PC-3 (cell line): ENCODE results near the gene NRDE2. TPM values are rescaled to one million over a fixed set of nuclear protein-coding genes. Genes with fewer than 3 reads are reported as not detected.

Source experiments
- ATAC-seq: fragments of 200-7000 bp; cut with Tn5 transposase; 2 replicates; pipeline ENCODE4 v1.9.1; 2020; ENCODE audit warnings: mild to moderate bottlenecking, moderate library complexity
- BruUV-seq: library from RNA; stranded (reverse); fragments of 400-500 nt; replicated peaks from 2 replicates; lab custom pipeline; 2021; lab: Mats Ljungman, UMichigan
- CTCF ChIA-PET: fragments of 300-600 bp; sonication (Branson Sonifier 250); formaldehyde crosslinking; loops from one replicate; lab custom pipeline; 2022; ENCODE audit warnings: antibody characterized with exemption; lab: Charles Lee
- POLR2A ChIA-PET: fragments of 300-600 bp; sonication (Branson Sonifier 250); formaldehyde crosslinking; loops from one replicate; lab custom pipeline; 2022; ENCODE audit warnings: antibody characterized with exemption; ENCODE audit not compliant: unreplicated experiment; lab: Charles Lee
- DNase-seq: peaks from one replicate; pipeline ENCODE4 v3.0.0-alpha.2; 2015
- H2AFZ ChIP-seq: fragments of 300-600 bp; sonication (generic); 2 replicates; pipeline ENCODE4 v1.6.0; 2016; ENCODE audit warnings: antibody characterized with exemption, low read length
- H3F3A ChIP-seq: fragments of 300-600 bp; sonication (generic); one replicate; pipeline ENCODE4 v1.6.0; 2017; ENCODE audit warnings: antibody characterized with exemption, low read length, control low read depth, mild to moderate bottlenecking; ENCODE audit not compliant: unreplicated experiment
- H3K27ac ChIP-seq: fragments of 300-600 bp; sonication (generic); 2 replicates; pipeline ENCODE4 v1.5.1; 2016; ENCODE audit warnings: mild to moderate bottlenecking, low read length
- H3K27me3 ChIP-seq: fragments of 300-600 bp; sonication (generic); 2 replicates; pipeline ENCODE4 v1.6.1; 2016; ENCODE audit warnings: low read length, mixed read lengths
- H3K36me3 ChIP-seq: fragments of 300-600 bp; sonication (generic); 2 replicates; pipeline ENCODE4 v1.6.1; 2016; ENCODE audit warnings: low read depth, mixed run types, low read length, mixed read lengths
- H3K4me1 ChIP-seq: fragments of 300-600 bp; sonication (generic); 2 replicates; pipeline ENCODE4 v1.5.1; 2016; ENCODE audit warnings: low read length; ENCODE audit not compliant: insufficient read depth
- H3K4me2 ChIP-seq: fragments of 300-600 bp; sonication (generic); 2 replicates; pipeline ENCODE4 v1.6.0; 2016; ENCODE audit warnings: low read length
- H3K4me3 ChIP-seq: fragments of 300-600 bp; sonication (generic); 2 replicates; pipeline ENCODE4 v1.5.1; 2016; ENCODE audit warnings: mild to moderate bottlenecking, low read length, mixed read lengths
- H3K79me2 ChIP-seq: fragments of 300-600 bp; sonication (generic); 2 replicates; pipeline ENCODE4 v1.6.1; 2017; ENCODE audit warnings: low read length, mixed read lengths
- H3K9ac ChIP-seq: fragments of 300-600 bp; sonication (generic); 2 replicates; pipeline ENCODE4 v1.6.0; 2016; ENCODE audit warnings: mild to moderate bottlenecking, low read length
- H3K9me2 ChIP-seq: fragments of 300-600 bp; sonication (generic); replicated peaks from 2 replicates; pipeline ENCODE4 v1.6.1; 2016; ENCODE audit warnings: mixed run types, low read length, mixed read lengths
- H3K9me3 ChIP-seq: fragments of 300-600 bp; sonication (generic); 2 replicates; pipeline ENCODE4 v1.6.1; 2016; ENCODE audit warnings: low read length, mixed read lengths
- H4K20me1 ChIP-seq: fragments of 300-600 bp; sonication (generic); 2 replicates; pipeline ENCODE4 v1.6.1; 2016; ENCODE audit warnings: low read length, mixed read lengths
- CTCF ChIP-seq: fragments of 300-600 bp; sonication (generic); conservative IDR thresholded peaks from 2 replicates; pipeline ENCODE4 v1.5.1; 2017; ENCODE audit warnings: antibody characterized with exemption, low read depth, mild to moderate bottlenecking, low read length
- EZH2 ChIP-seq: fragments of 300-600 bp; sonication (generic); IDR thresholded peaks from one replicate; pipeline ENCODE4 v1.6.1; 2017; ENCODE audit warnings: antibody characterized with exemption, mild to moderate bottlenecking, low read length; ENCODE audit not compliant: unreplicated experiment
- EZH2phosphoT487 ChIP-seq: fragments of 300-600 bp; sonication (generic); IDR thresholded peaks from 2 replicates; pipeline ENCODE4 v1.6.1; 2018; ENCODE audit warnings: mild to moderate bottlenecking, antibody characterized with exemption, low read length, borderline replicate concordance
- intact Hi-C: fragments of 100-400 bp; cut with micrococcal nuclease; formaldehyde crosslinking; loops from 2 replicates; pipeline ENCODE4 v1.9.0; 2023
- total RNA-seq: library from RNA; depleted of rRNA; stranded (reverse); fragments of >200 nt; gene quantifications from 2 replicates; pipeline ENCODE4 v1.2.3, GENCODE V29; 2014

The NRDE2 gene
- total RNA-seq, 1 experiment from 2014 or later: 18.3 TPM

GRCh38 chr14:90290337-90291011 lies 41.3 kb downstream of the NRDE2 start:
- ATAC-seq: no peak
- CTCF ChIA-PET: no interaction called here
- no peak overlapping the region for H3K9ac ChIP-seq

GRCh38 chr14:90288651-90289355 lies 42.9 kb downstream of the NRDE2 start:
- TF ChIP-seq CTCF: no peak
- TF ChIP-seq EZH2phosphoT487: no peak
- TF ChIP-seq EZH2: no peak
- H3K4me3 ChIP-seq: no peak overlapping the region
- H4K20me1 ChIP-seq: no peaks in the 10 kb centered on the region
- H3K36me3 ChIP-seq: peaks cover 26% of the 10 kb centered on the region; the same call in 1 of the 2 replicates
- H2AFZ ChIP-seq: no peak overlapping the region
- no peaks in the 10 kb centered on the region for H3K79me2 ChIP-seq
- DNase-seq: no peak
- ATAC-seq: no peak
- H3K9me2 ChIP-seq: no peaks in the 10 kb centered on the region
- H3K4me2 ChIP-seq: no peak overlapping the region
- H3K4me1 ChIP-seq: no peaks in the 10 kb centered on the region
- H3K27ac ChIP-seq: no peak overlapping the region
- intact Hi-C loops: no loop called here
- H3K9me3 ChIP-seq: no peaks in the 10 kb centered on the region
- BruUV-seq: TSS peak; percentile 18
- no peak overlapping the region for H3K9ac ChIP-seq
- H3K27me3 ChIP-seq: no peaks in the 10 kb centered on the region
- ChIA-PET POLR2A (no interaction called here), CTCF (interaction anchor here (0.6 kb wide), 1 partner anchor 164 kb away, joined by 4 read pairs; no protein-coding TSS in a partner anchor)
- H3F3A ChIP-seq: no peaks in the 10 kb centered on the region

More at GRCh38 chr14:90290337-90291011, 41.3 kb downstream of the NRDE2 start:
- POLR2A ChIA-PET: no interaction called here
- peaks cover 33% of the 10 kb centered on the region for H3K36me3 ChIP-seq
- no peaks in the 10 kb centered on the region for H3K79me2 ChIP-seq
- no peak overlapping the region for H3K4me3 ChIP-seq
- no peaks in the 10 kb centered on the region for H3K9me3 ChIP-seq
- no peaks in the 10 kb centered on the region for H3K9me2 ChIP-seq
- BruUV-seq: no TSS peak
- H3F3A ChIP-seq: no peaks in the 10 kb centered on the region
- no peak for DNase-seq
- H2AFZ ChIP-seq: no peak overlapping the region
- no peaks in the 10 kb centered on the region for H4K20me1 ChIP-seq
- TF ChIP-seq EZH2phosphoT487: no peak
- no peak for TF ChIP-seq EZH2
- TF ChIP-seq CTCF: no peak
- H3K4me2 ChIP-seq: no peak overlapping the region
- intact Hi-C loops: no loop called here
- no peaks in the 10 kb centered on the region for H3K27me3 ChIP-seq
- H3K27ac ChIP-seq: no peak overlapping the region
- H3K4me1 ChIP-seq: no peaks in the 10 kb centered on the region

GRCh38 chr14:90287791-90288190 lies 44.0 kb downstream of the NRDE2 start:
- Histone ChIP-seq H4K20me1 (no peaks in the 10 kb centered on the region), H3K9me3 (no peaks in the 10 kb centered on the region), H3K9ac (no peak overlapping the region), H2AFZ (no peak overlapping the region), H3K79me2 (no peaks in the 10 kb centered on the region), H3K36me3 (peaks cover 23% of the 10 kb centered on the region; the same call in 1 of the 2 replicates), H3K4me3 (no peak overlapping the region), H3K27me3 (no peaks in the 10 kb centered on the region), H3K9me2 (no peaks in the 10 kb centered on the region), H3F3A (no peaks in the 10 kb centered on the region), H3K4me1 (no peaks in the 10 kb centered on the region), H3K27ac (no peak overlapping the region), H3K4me2 (no peak overlapping the region)
- POLR2A ChIA-PET: no interaction called here
- DNase-seq (no peak), ATAC-seq (no peak)
- CTCF ChIA-PET: no interaction called here
- no TSS peak for BruUV-seq
- TF ChIP-seq EZH2 (no peak), EZH2phosphoT487 (no peak), CTCF (no peak)
- intact Hi-C loops: no loop called here
